ENCODE results near the gene LUC7L2. TPM values are rescaled to one million over a fixed set of nuclear protein-coding genes. Genes with fewer than 3 reads are reported as not detected.

Gene LUC7L2
- total RNA-seq, 1 experiment from 2014 or later: 145 TPM

GRCh38 chr7:139387594-139387993 lies 27.9 kb downstream of the LUC7L2 start:
- Mint-ChIP-seq H3K4me3 (ENCODE audit: unreplicated experiment) (no peak overlapping the region), H3K36me3 (ENCODE audit: insufficient read depth, unreplicated experiment) (peaks cover 92% of the 10 kb centered on the region), H3K4me1 (ENCODE audit: insufficient read depth, unreplicated experiment) (peaks cover 8% of the 10 kb centered on the region), H3K27me3 (ENCODE audit: insufficient read depth, unreplicated experiment) (no peaks in the 10 kb centered on the region), H3K9me3 (ENCODE audit: unreplicated experiment) (no peaks in the 10 kb centered on the region), H3K27ac (ENCODE audit: low read depth, unreplicated experiment) (no peak overlapping the region)
- no peak for DNase-seq (ENCODE audit: unreplicated experiment)
- ChIA-PET POLR2A (interaction anchor here (0.7 to 1.7 kb wide), 3 partner anchors 15 to 44 kb away, joined by 3 to 6 read pairs (median 3); no protein-coding TSS in a partner anchor), CTCF (interaction anchor here (0.8 to 1.3 kb wide), 2 partner anchors 13 to 14 kb away, joined by 4 to 6 read pairs; no protein-coding TSS in a partner anchor)
- intact Hi-C loops (cut with micrococcal nuclease): no loop called here
- TF ChIP-seq, protein P1, sequence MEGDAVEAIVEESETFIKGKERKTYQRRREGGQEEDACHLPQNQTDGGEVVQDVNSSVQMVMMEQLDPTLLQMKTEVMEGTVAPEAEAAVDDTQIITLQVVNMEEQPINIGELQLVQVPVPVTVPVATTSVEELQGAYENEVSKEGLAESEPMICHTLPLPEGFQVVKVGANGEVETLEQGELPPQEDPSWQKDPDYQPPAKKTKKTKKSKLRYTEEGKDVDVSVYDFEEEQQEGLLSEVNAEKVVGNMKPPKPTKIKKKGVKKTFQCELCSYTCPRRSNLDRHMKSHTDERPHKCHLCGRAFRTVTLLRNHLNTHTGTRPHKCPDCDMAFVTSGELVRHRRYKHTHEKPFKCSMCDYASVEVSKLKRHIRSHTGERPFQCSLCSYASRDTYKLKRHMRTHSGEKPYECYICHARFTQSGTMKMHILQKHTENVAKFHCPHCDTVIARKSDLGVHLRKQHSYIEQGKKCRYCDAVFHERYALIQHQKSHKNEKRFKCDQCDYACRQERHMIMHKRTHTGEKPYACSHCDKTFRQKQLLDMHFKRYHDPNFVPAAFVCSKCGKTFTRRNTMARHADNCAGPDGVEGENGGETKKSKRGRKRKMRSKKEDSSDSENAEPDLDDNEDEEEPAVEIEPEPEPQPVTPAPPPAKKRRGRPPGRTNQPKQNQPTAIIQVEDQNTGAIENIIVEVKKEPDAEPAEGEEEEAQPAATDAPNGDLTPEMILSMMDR (IDR thresholded peaks at IDR 0.05; ENCODE audit: unreplicated experiment): no peak
- BruUV-seq (replicated peaks): no TSS peak

- Mint-ChIP-seq H3K27ac (ENCODE audit: low read depth, unreplicated experiment) (peak overlapping the region; percentile 86), H3K4me1 (ENCODE audit: insufficient read depth, unreplicated experiment) (peaks cover 9% of the 10 kb centered on the region), H3K4me3 (ENCODE audit: unreplicated experiment) (no peak overlapping the region), H3K9me3 (ENCODE audit: unreplicated experiment) (no peaks in the 10 kb centered on the region), H3K27me3 (ENCODE audit: insufficient read depth, unreplicated experiment) (no peaks in the 10 kb centered on the region), H3K36me3 (ENCODE audit: insufficient read depth, unreplicated experiment) (peaks cover 93% of the 10 kb centered on the region)
- ChIA-PET POLR2A (no interaction called here), CTCF (no interaction called here)
- no peak for DNase-seq (ENCODE audit: unreplicated experiment)
- TF ChIP-seq, protein P1 (IDR thresholded peaks at IDR 0.05; ENCODE audit: unreplicated experiment): no peak
- no TSS peak for BruUV-seq (replicated peaks)
- intact Hi-C loops (cut with micrococcal nuclease): no loop called here
Observed at GRCh38 chr7:139389091-139389490, 29.4 kb downstream of the LUC7L2 start.

GRCh38 chr7:139389774-139390173 lies 30.1 kb downstream of the LUC7L2 start:
- Mint-ChIP-seq H3K27ac (ENCODE audit: low read depth, unreplicated experiment) (no peak overlapping the region), H3K27me3 (ENCODE audit: insufficient read depth, unreplicated experiment) (no peaks in the 10 kb centered on the region), H3K4me1 (ENCODE audit: insufficient read depth, unreplicated experiment) (peaks cover 15% of the 10 kb centered on the region), H3K4me3 (ENCODE audit: unreplicated experiment) (no peak overlapping the region), H3K36me3 (ENCODE audit: insufficient read depth, unreplicated experiment) (peaks cover 86% of the 10 kb centered on the region), H3K9me3 (ENCODE audit: unreplicated experiment) (no peaks in the 10 kb centered on the region)
- TF ChIP-seq, protein P1 (IDR thresholded peaks at IDR 0.05; ENCODE audit: unreplicated experiment): no peak
- CTCF ChIA-PET: no interaction called here
- no TSS peak for BruUV-seq (replicated peaks)
- POLR2A ChIA-PET: interaction anchor here (0.6 to 0.9 kb wide), 2 partner anchors 28 to 30 kb away, joined by 3 read pairs; partner anchors contain the start of gene LUC7L2
- intact Hi-C loops (cut with micrococcal nuclease): no loop called here
- no peak for DNase-seq (ENCODE audit: unreplicated experiment)

DNA sequence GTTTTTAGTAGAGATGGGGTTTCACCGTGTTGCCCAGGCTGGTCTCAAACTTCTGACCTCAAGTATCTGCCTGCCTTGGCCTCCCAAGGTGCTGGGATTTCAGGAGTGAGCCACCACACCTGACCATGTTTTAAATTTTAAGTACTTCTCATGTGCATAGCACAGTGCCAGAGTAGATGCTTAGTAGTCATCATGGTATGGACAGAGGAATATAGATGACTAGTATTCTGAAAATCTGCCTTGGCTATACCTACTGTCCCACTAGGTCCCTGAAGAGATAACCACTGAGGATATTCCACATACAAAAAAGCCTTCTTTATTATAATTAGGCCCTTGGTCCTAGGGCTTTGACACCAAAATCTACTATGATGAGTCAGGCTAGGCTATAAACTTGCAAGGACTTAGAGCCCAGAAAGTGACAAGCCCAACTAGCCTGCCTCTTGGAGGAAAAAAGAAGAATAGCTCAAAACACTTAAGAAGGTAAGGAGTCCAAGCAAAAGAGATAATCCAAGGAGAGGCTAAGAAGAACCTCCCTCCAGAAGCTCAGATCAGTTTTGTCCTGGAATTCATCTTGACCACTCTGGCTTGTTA lies 34.0 kb downstream of the LUC7L2 start:
- BruUV-seq (replicated peaks): no TSS peak
- Mint-ChIP-seq H3K9me3 (ENCODE audit: unreplicated experiment) (no peaks in the 10 kb centered on the region), H3K36me3 (ENCODE audit: insufficient read depth, unreplicated experiment) (peaks cover 70% of the 10 kb centered on the region), H3K4me3 (ENCODE audit: unreplicated experiment) (no peak overlapping the region), H3K4me1 (ENCODE audit: insufficient read depth, unreplicated experiment) (peaks cover 26% of the 10 kb centered on the region), H3K27me3 (ENCODE audit: insufficient read depth, unreplicated experiment) (no peaks in the 10 kb centered on the region), H3K27ac (ENCODE audit: low read depth, unreplicated experiment) (no peak overlapping the region)
- TF ChIP-seq, protein P1 (IDR thresholded peaks at IDR 0.05; ENCODE audit: unreplicated experiment): no peak
- intact Hi-C loops (cut with micrococcal nuclease): no loop called here
- CTCF ChIA-PET: interaction anchor here (0.7 to 1.4 kb wide), 2 partner anchors 15 to 208 kb away, joined by 3 to 4 read pairs; no protein-coding TSS in a partner anchor
- no peak for DNase-seq (ENCODE audit: unreplicated experiment)
- POLR2A ChIA-PET: interaction anchor here (0.7 to 1.3 kb wide), 3 partner anchors 9 to 86 kb away, joined by 3 read pairs; no protein-coding TSS in a partner anchor
